Thyroid gland (tissue), 4 donors: Measurements from ENCODE around the gene SPATA13.

Experiments used
- POLR2A ChIP-seq, 2 donors: fragments of 450-650 bp; IDR thresholded peaks; one replicate each; pipeline ENCODE4 v1.6.1; 2017; ENCODE audit warnings: antibody characterized with exemption in 2 of 2, mild to moderate bottlenecking in 2 of 2, moderate library complexity in 1 of 2
- TF ChIP-seq, protein P1 (sequence below), 6 experiments: fragments of 200-600 bp in 3 of 6; fragments of 450-650 bp in 3 of 6; sonication (generic) in 3 of 6; IDR thresholded peaks; one replicate each; pipeline ENCODE4 v1.5.1; 2016 to 2019; ENCODE audit warnings: antibody characterized with exemption in 6 of 6, mild to moderate bottlenecking in 2 of 6, inconsistent platforms in 1 of 6, moderate library complexity in 1 of 6

DNA sequence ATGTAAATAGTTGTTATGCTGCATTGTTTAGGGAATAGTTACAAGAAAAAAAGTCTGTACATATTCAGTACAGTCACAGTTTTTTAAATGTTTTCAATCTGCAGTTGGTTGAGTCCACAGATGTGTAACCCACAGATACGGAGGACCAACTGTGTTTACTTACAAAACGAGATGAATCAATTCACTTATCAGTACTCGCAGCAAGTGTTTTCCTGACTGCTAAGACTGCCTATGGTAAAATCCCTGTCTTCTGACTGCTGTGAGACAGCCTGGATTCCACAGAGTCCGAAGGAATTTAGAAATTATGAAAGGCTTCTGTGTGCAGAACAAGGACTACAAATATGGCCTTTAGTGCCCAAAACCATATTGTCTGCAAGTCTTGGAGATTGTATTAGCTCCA lies 103.1 kb downstream of the SPATA13 start:
- TF ChIP-seq POLR2A (IDR thresholded peaks at IDR 0.05) = no peak
- TF ChIP-seq, protein P1, sequence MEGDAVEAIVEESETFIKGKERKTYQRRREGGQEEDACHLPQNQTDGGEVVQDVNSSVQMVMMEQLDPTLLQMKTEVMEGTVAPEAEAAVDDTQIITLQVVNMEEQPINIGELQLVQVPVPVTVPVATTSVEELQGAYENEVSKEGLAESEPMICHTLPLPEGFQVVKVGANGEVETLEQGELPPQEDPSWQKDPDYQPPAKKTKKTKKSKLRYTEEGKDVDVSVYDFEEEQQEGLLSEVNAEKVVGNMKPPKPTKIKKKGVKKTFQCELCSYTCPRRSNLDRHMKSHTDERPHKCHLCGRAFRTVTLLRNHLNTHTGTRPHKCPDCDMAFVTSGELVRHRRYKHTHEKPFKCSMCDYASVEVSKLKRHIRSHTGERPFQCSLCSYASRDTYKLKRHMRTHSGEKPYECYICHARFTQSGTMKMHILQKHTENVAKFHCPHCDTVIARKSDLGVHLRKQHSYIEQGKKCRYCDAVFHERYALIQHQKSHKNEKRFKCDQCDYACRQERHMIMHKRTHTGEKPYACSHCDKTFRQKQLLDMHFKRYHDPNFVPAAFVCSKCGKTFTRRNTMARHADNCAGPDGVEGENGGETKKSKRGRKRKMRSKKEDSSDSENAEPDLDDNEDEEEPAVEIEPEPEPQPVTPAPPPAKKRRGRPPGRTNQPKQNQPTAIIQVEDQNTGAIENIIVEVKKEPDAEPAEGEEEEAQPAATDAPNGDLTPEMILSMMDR (IDR thresholded peaks at IDR 0.05) = no peak
